ENCODE data around the gene ALMS1. TPM values are rescaled to one million over a fixed set of nuclear protein-coding genes. Genes with fewer than 3 reads are reported as not detected.
"Not testable (repeated sequence)": the region's sequence is repeated elsewhere in the genome, so short reads cannot be mapped to it uniquely, and the experiment has no call there.

Gene ALMS1
- total RNA-seq, 2 donors from 2014 or later: 52.4 to 56.1 TPM

DNA sequence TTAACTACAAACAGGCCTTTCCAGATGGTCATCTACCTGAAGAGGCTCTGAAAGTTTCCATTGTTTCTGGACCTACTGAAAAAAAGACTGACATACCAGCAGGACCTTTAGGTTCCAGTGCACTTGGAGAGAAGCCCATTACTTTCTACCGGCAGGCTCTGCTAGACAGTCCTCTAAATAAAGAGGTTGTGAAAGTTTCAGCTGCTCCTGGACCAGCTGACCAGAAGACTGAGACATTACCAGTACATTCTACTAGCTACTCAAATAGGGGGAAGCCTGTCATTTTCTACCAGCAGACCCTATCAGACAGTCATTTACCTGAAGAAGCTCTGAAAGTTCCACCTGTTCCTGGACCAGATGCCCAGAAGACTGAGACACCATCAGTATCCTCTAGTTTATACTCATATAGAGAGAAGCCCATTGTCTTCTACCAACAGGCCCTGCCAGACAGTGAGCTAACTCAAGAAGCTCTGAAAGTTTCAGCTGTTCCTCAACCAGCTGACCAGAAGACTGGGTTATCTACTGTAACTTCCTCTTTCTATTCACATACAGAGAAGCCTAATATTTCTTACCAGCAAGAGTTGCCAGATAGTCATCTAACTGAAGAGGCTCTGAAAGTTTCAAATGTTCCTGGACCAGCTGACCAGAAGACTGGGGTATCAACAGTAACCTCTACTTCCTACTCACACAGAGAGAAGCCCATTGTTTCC is 65.8 kb downstream of the ALMS1 start:
- Mint-ChIP-seq H3K4me3 (no peak overlapping the region), H3K9me3 (no peaks in the 10 kb centered on the region), H3K27me3 (ENCODE audit: insufficient read depth) (no peaks in the 10 kb centered on the region), H3K4me1 (no peaks in the 10 kb centered on the region), H3K36me3 (ENCODE audit: low read depth) (peaks cover 73% of the 10 kb centered on the region), H3K27ac (no peak overlapping the region)
- no peaks in the 10 kb centered on the region for H3K4me1 ChIP-seq (ENCODE audit: control insufficient read depth, insufficient read depth, low read length)
- H3K4me3 ChIP-seq (ENCODE audit: low read length): no peak overlapping the region
- H3K9me3 ChIP-seq (ENCODE audit: control insufficient read depth, low read length): no peaks in the 10 kb centered on the region
- no peak overlapping the region for H3K9ac ChIP-seq (ENCODE audit: extremely low read depth, low read length, poor library complexity, severe bottlenecking)
- TF ChIP-seq CTCF (conservative IDR thresholded peaks at IDR 0.05): no peak
- WGBS, 2 experiments (ENCODE audit: insufficient coverage in 1 of 2, insufficient read length in 1 of 2): 87% methylated on average over 1 of the region's 1 CpG; no CpG with 5 or more reads in 1 of the 2 experiments
- DNase-seq: no peak
- no peaks in the 10 kb centered on the region for H3K27me3 ChIP-seq (ENCODE audit: control insufficient read depth, insufficient read depth, low read length, poor library complexity, severe bottlenecking)
- H3K27ac ChIP-seq (ENCODE audit: low read depth, low read length): no peak overlapping the region
- H3K36me3 ChIP-seq (ENCODE audit: control insufficient read depth, insufficient read depth, low read length): peaks cover 70% of the 10 kb centered on the region

DNA sequence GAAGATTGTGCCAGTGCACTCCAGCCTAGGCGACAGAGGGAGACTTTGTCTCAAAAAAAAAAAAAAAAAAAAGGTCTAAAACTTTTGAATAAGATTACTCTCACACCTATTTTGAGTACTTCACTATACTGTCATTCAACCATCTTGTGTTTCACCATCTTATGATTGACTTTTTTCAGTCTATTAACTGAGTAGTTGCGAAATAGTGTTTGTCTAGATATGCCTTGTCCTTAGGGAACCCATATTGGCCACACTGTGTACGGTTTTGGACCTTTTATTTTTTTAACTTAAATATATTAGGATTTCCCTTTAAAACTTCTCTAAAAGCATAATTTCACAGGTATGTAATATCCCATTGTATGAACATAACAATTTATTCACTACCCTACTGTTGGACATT is 72.3 kb downstream of the ALMS1 start:
- H3K4me1 ChIP-seq (ENCODE audit: control insufficient read depth, insufficient read depth, low read length): no peaks in the 10 kb centered on the region
- peaks cover 58% of the 10 kb centered on the region for H3K36me3 ChIP-seq (ENCODE audit: control insufficient read depth, insufficient read depth, low read length)
- Mint-ChIP-seq H3K27ac (no peak overlapping the region), H3K4me1 (no peaks in the 10 kb centered on the region), H3K9me3 (peaks cover 51% of the 10 kb centered on the region), H3K27me3 (ENCODE audit: insufficient read depth) (peaks cover under 1% of the 10 kb centered on the region), H3K4me3 (no peak overlapping the region), H3K36me3 (ENCODE audit: low read depth) (peaks cover 72% of the 10 kb centered on the region)
- peaks cover 42% of the 10 kb centered on the region for H3K9me3 ChIP-seq (ENCODE audit: control insufficient read depth, low read length)
- no peak for DNase-seq
- no peak overlapping the region for H3K4me3 ChIP-seq (ENCODE audit: low read length)
- H3K27me3 ChIP-seq (ENCODE audit: control insufficient read depth, insufficient read depth, low read length, poor library complexity, severe bottlenecking): no peaks in the 10 kb centered on the region
- H3K9ac ChIP-seq (ENCODE audit: extremely low read depth, low read length, poor library complexity, severe bottlenecking): no peak overlapping the region
- WGBS, 2 experiments (ENCODE audit: insufficient coverage in 1 of 2, insufficient read length in 1 of 2): 93 to 100% methylated on average over 2 to 3 of the region's 3 CpGs
- no peak overlapping the region for H3K27ac ChIP-seq (ENCODE audit: low read depth, low read length)
- TF ChIP-seq CTCF (conservative IDR thresholded peaks at IDR 0.05): no peak

- H3K4me1 ChIP-seq (ENCODE audit: control insufficient read depth, insufficient read depth, low read length); H3K27ac Mint-ChIP-seq; H3K27me3 ChIP-seq (ENCODE audit: control insufficient read depth, insufficient read depth, low read length, poor library complexity, severe bottlenecking); H3K27ac ChIP-seq (ENCODE audit: low read depth, low read length); H3K4me3 Mint-ChIP-seq; H3K27me3 Mint-ChIP-seq (ENCODE audit: insufficient read depth); H3K4me3 ChIP-seq (ENCODE audit: low read length); H3K9ac ChIP-seq (ENCODE audit: extremely low read depth, low read length, poor library complexity, severe bottlenecking); DNase-seq; H3K4me1 Mint-ChIP-seq: not testable (repeated sequence)
- Histone ChIP-seq H3K36me3 (ENCODE audit: control insufficient read depth, insufficient read depth, low read length) (peaks cover 29% of the 10 kb centered on the region), H3K9me3 (ENCODE audit: control insufficient read depth, low read length) (peaks cover 41% of the 10 kb centered on the region)
- WGBS, 2 experiments (ENCODE audit: insufficient coverage in 1 of 2, insufficient read length in 1 of 2): 100% methylated on average over 1 of the region's 1 CpG; no CpG with 5 or more reads in 1 of the 2 experiments
- Mint-ChIP-seq H3K9me3 (peaks cover 63% of the 10 kb centered on the region), H3K36me3 (ENCODE audit: low read depth) (peaks cover 44% of the 10 kb centered on the region)
These were observed 76.8 kb downstream of the ALMS1 start for GRCh38 chr2:73462388-73462787.
